HepG2 (cell line): ENCODE results near the gene GABRR3. TPM values are rescaled to one million over a fixed set of nuclear protein-coding genes. Genes with fewer than 3 reads are reported as not detected.

Experiments
- CCAR2 ChIP-seq: fragments of 200-400 bp; formaldehyde crosslinking; optimal IDR thresholded peaks from 2 replicates; pipeline ENCODE3; 2018; ENCODE audit warnings: low read depth, mild to moderate bottlenecking, low read length, moderate library complexity
- HOXA3 ChIP-seq: sonication (generic); formaldehyde crosslinking; IDR thresholded peaks from 2 replicates; pipeline ENCODE4 v1.5.0; 2020; ENCODE audit warnings: missing genetic modification reagents
- ZNF382 ChIP-seq: sonication (generic); formaldehyde crosslinking; IDR thresholded peaks from 2 replicates; pipeline ENCODE4 v1.5.0; 2020; ENCODE audit warnings: missing genetic modification reagents, mild to moderate bottlenecking, borderline replicate concordance
- ZNF460 ChIP-seq: sonication (generic); formaldehyde crosslinking; IDR thresholded peaks from 2 replicates; pipeline ENCODE4 v1.5.1; 2020; ENCODE audit warnings: missing genetic modification reagents, mild to moderate bottlenecking, borderline replicate concordance
- ZSCAN9 ChIP-seq: IDR thresholded peaks from 2 replicates; pipeline ENCODE4 v1.6.1; 2016; ENCODE audit warnings: borderline replicate concordance
- polyA plus RNA-seq, 8 experiments: library from polyadenylated mRNA; depleted of rRNA in 3 of 8; stranded (reverse) in 7 of 8; unstranded in 1 of 8; fragments of >200 nt; fragmentation: Illumina TruSeq in 4 of 8; extraction: Trizol in 4 of 8; gene quantifications; 2 replicates each; pipeline versions ENCODE4 v1.2.1 to v1.2.3, GENCODE V29; 2011 to 2016; ENCODE audit warnings: low read depth in 4 of 8, missing spikeins in 1 of 8, mixed read lengths in 1 of 8; ENCODE audit not compliant: insufficient read depth in 1 of 8
- total RNA-seq, 5 experiments: library from RNA; depleted of rRNA; stranded (reverse); fragments of >200 nt; fragmentation: Illumina TruSeq; extraction: Trizol; gene quantifications; 2 replicates each; pipeline ENCODE4 v1.2.3, GENCODE V29; 2016; ENCODE audit warnings: low read depth in 1 of 5
- TF ChIP-seq, protein P1 (sequence below): sonication (generic); formaldehyde crosslinking; IDR thresholded peaks from 2 replicates; pipeline ENCODE4 v1.4.0; 2020; ENCODE audit warnings: missing genetic modification reagents
- TF ChIP-seq, protein P2 (sequence below): sonication (generic); formaldehyde crosslinking; IDR thresholded peaks from 2 replicates; pipeline ENCODE4 v1.8.0; 2022; ENCODE audit warnings: mild to moderate bottlenecking, missing genetic modification reagents; ENCODE audit not compliant: insufficient replicate concordance
- TF ChIP-seq, protein P3 (sequence below): IDR thresholded peaks from 2 replicates; pipeline ENCODE4 v1.6.1; 2012; ENCODE audit warnings: low read depth, low read length, improper control_type of control experiment
- TF ChIP-seq, protein P4 (sequence below): sonication (generic); formaldehyde crosslinking; IDR thresholded peaks from 2 replicates; pipeline ENCODE4 v1.5.1; 2020; ENCODE audit warnings: mild to moderate bottlenecking, missing genetic modification reagents, borderline replicate concordance
- TF ChIP-seq, protein P5 (sequence below): sonication (generic); formaldehyde crosslinking; IDR thresholded peaks from 2 replicates; pipeline ENCODE4 v1.8.0; 2022; ENCODE audit warnings: missing genetic modification reagents, mild to moderate bottlenecking, borderline replicate concordance
- TF ChIP-seq, protein P6 (sequence below): sonication (generic); formaldehyde crosslinking; IDR thresholded peaks from 2 replicates; pipeline ENCODE4 v1.9.0; 2021; ENCODE audit warnings: missing genetic modification reagents, borderline replicate concordance

Gene GABRR3
- total and polyA plus RNA-seq, 2 of the 13 experiments (the other 11 are each of a cell fraction or from before 2014, with no cell fraction given): 0.42 to 0.83 TPM

DNA sequence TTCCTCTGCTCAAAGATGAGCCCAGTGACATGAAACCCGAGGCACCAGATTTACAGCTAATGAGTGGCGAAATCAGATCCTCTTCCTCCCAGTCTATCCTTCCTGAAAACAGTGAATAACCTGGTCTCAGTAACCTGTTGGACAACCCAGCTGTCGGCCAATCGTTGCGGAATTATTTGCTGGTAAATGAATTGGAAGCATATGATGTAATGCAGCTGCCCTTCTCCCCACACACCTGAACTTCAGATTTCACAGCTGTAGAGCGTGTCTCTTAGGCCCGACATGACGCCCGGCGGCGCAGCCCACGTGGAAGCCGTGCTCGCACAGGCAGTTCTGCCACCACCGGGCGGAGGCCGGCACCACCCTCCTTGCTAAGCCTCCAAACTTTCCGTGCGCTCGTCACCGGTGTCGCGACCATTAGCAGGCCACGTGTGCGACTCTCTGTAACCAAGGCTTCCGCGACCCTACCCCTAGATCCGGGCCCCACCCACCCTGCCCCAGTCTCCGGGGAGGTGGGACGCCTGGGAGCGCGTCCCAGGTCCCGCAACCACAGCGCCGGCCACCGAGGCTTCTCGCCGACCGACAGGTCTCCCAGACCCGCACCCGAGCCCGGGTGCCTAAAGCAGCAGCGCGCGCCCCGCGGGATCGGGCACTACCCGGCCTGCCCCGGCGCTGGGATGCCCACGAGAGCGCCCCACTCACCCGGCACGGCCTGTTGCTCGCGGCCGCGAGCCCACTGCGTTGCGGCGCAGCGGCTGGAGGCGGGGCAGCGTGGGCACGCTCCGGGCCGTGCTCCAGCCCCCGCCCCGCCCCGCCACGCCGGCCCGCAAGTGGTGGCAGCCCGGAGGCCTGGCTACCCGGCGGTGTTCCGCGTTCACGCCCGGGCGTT, 63.2 kb downstream of the GABRR3 start, which contains the start of gene RIOX2 (continued):
- TF ChIP-seq, protein P1, sequence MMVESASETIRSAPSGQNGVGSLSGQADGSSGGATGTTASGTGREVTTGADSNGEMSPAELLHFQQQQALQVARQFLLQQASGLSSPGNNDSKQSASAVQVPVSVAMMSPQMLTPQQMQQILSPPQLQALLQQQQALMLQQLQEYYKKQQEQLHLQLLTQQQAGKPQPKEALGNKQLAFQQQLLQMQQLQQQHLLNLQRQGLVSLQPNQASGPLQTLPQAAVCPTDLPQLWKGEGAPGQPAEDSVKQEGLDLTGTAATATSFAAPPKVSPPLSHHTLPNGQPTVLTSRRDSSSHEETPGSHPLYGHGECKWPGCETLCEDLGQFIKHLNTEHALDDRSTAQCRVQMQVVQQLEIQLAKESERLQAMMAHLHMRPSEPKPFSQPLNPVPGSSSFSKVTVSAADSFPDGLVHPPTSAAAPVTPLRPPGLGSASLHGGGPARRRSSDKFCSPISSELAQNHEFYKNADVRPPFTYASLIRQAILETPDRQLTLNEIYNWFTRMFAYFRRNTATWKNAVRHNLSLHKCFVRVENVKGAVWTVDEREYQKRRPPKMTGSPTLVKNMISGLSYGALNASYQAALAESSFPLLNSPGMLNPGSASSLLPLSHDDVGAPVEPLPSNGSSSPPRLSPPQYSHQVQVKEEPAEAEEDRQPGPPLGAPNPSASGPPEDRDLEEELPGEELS (CRISPR knock-in tag): no peak
- TF ChIP-seq, protein P2, sequence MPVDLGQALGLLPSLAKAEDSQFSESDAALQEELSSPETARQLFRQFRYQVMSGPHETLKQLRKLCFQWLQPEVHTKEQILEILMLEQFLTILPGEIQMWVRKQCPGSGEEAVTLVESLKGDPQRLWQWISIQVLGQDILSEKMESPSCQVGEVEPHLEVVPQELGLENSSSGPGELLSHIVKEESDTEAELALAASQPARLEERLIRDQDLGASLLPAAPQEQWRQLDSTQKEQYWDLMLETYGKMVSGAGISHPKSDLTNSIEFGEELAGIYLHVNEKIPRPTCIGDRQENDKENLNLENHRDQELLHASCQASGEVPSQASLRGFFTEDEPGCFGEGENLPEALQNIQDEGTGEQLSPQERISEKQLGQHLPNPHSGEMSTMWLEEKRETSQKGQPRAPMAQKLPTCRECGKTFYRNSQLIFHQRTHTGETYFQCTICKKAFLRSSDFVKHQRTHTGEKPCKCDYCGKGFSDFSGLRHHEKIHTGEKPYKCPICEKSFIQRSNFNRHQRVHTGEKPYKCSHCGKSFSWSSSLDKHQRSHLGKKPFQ (CRISPR knock-in tag): no peak
- TF ChIP-seq HOXA3 (peak; percentile 63), ZNF382 (CRISPR knock-in tag) (no peak), CCAR2 (no peak), ZSCAN9 (CRISPR knock-in tag) (no peak), ZNF460 (CRISPR knock-in tag) (no peak)
- TF ChIP-seq, protein P3, sequence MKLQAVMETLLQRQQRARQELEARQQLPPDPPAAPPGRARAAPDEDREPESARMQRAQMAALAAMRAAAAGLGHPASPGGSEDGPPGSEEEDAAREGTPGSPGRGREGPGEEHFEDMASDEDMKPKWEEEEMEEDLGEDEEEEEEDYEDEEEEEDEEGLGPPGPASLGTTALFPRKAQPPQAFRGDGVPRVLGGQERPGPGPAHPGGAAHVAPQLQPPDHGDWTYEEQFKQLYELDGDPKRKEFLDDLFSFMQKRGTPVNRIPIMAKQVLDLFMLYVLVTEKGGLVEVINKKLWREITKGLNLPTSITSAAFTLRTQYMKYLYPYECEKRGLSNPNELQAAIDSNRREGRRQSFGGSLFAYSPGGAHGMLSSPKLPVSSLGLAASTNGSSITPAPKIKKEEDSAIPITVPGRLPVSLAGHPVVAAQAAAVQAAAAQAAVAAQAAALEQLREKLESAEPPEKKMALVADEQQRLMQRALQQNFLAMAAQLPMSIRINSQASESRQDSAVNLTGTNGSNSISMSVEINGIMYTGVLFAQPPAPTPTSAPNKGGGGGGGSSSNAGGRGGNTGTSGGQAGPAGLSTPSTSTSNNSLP: no peak
- TF ChIP-seq, protein P4, sequence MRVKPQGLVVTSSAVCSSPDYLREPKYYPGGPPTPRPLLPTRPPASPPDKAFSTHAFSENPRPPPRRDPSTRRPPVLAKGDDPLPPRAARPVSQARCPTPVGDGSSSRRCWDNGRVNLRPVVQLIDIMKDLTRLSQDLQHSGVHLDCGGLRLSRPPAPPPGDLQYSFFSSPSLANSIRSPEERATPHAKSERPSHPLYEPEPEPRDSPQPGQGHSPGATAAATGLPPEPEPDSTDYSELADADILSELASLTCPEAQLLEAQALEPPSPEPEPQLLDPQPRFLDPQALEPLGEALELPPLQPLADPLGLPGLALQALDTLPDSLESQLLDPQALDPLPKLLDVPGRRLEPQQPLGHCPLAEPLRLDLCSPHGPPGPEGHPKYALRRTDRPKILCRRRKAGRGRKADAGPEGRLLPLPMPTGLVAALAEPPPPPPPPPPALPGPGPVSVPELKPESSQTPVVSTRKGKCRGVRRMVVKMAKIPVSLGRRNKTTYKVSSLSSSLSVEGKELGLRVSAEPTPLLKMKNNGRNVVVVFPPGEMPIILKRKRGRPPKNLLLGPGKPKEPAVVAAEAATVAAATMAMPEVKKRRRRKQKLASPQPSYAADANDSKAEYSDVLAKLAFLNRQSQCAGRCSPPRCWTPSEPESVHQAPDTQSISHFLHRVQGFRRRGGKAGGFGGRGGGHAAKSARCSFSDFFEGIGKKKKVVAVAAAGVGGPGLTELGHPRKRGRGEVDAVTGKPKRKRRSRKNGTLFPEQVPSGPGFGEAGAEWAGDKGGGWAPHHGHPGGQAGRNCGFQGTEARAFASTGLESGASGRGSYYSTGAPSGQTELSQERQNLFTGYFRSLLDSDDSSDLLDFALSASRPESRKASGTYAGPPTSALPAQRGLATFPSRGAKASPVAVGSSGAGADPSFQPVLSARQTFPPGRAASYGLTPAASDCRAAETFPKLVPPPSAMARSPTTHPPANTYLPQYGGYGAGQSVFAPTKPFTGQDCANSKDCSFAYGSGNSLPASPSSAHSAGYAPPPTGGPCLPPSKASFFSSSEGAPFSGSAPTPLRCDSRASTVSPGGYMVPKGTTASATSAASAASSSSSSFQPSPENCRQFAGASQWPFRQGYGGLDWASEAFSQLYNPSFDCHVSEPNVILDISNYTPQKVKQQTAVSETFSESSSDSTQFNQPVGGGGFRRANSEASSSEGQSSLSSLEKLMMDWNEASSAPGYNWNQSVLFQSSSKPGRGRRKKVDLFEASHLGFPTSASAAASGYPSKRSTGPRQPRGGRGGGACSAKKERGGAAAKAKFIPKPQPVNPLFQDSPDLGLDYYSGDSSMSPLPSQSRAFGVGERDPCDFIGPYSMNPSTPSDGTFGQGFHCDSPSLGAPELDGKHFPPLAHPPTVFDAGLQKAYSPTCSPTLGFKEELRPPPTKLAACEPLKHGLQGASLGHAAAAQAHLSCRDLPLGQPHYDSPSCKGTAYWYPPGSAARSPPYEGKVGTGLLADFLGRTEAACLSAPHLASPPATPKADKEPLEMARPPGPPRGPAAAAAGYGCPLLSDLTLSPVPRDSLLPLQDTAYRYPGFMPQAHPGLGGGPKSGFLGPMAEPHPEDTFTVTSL (CRISPR knock-in tag): peak; percentile 40; the same call in 1 of the 2 replicates
- TF ChIP-seq, protein P5, sequence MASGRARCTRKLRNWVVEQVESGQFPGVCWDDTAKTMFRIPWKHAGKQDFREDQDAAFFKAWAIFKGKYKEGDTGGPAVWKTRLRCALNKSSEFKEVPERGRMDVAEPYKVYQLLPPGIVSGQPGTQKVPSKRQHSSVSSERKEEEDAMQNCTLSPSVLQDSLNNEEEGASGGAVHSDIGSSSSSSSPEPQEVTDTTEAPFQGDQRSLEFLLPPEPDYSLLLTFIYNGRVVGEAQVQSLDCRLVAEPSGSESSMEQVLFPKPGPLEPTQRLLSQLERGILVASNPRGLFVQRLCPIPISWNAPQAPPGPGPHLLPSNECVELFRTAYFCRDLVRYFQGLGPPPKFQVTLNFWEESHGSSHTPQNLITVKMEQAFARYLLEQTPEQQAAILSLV: peak; percentile 67; the same call in 1 of the 2 replicates
- TF ChIP-seq, protein P6, sequence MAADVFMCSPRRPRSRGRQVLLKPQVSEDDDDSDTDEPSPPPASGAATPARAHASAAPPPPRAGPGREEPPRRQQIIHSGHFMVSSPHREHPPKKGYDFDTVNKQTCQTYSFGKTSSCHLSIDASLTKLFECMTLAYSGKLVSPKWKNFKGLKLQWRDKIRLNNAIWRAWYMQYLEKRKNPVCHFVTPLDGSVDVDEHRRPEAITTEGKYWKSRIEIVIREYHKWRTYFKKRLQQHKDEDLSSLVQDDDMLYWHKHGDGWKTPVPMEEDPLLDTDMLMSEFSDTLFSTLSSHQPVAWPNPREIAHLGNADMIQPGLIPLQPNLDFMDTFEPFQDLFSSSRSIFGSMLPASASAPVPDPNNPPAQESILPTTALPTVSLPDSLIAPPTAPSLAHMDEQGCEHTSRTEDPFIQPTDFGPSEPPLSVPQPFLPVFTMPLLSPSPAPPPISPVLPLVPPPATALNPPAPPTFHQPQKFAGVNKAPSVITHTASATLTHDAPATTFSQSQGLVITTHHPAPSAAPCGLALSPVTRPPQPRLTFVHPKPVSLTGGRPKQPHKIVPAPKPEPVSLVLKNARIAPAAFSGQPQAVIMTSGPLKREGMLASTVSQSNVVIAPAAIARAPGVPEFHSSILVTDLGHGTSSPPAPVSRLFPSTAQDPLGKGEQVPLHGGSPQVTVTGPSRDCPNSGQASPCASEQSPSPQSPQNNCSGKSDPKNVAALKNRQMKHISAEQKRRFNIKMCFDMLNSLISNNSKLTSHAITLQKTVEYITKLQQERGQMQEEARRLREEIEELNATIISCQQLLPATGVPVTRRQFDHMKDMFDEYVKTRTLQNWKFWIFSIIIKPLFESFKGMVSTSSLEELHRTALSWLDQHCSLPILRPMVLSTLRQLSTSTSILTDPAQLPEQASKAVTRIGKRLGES (CRISPR knock-in tag): no peak
